Measurements from ENCODE around the gene CDK19.

- no peak for TF ChIP-seq CTCF (conservative IDR thresholded peaks at IDR 0.05; ENCODE audit: low read depth in 2 of 2)
- no peak for TF ChIP-seq POLR2AphosphoS5 (IDR thresholded peaks at IDR 0.05; ENCODE audit: low read depth)
- no peak for TF ChIP-seq REST (IDR thresholded peaks at IDR 0.05; ENCODE audit: unreplicated experiment)
- TF ChIP-seq EZH2 (IDR thresholded peaks at IDR 0.05; ENCODE audit: low read depth, unreplicated experiment), result no peak
- TF ChIP-seq ZNF114 (CRISPR knock-in tag; IDR thresholded peaks at IDR 0.05), result no peak
- TF ChIP-seq CREB1 (CRISPR knock-in tag; IDR thresholded peaks at IDR 0.05; ENCODE audit: low read depth), result no peak
- TF ChIP-seq EZH2phosphoT487 (IDR thresholded peaks at IDR 0.05; ENCODE audit: unreplicated experiment), result no peak
- TF ChIP-seq JUNB (IDR thresholded peaks at IDR 0.05; ENCODE audit: unreplicated experiment), result no peak
- TF ChIP-seq ETS1 (IDR thresholded peaks at IDR 0.05), result no peak
- no peak for TF ChIP-seq ZNF462 (CRISPR knock-in tag; IDR thresholded peaks at IDR 0.05)
- no peak for TF ChIP-seq ZNF331 (CRISPR knock-in tag; IDR thresholded peaks at IDR 0.05; ENCODE audit: low read depth)
- TF ChIP-seq STAT1 (IDR thresholded peaks at IDR 0.05; ENCODE audit: unreplicated experiment), result no peak
Measured at GRCh38 chr6:110564703-110565421, 250.4 kb downstream of the CDK19 start.
